Measurements from ENCODE around the gene ERF.

- no peak for TF ChIP-seq CTCF (IDR thresholded peaks at IDR 0.05; ENCODE audit: low read length)
- no peak for TF ChIP-seq EZH2 (IDR thresholded peaks at IDR 0.05; ENCODE audit: borderline replicate concordance, low read length)
Observed at GRCh38 chr19:42279155-42279901, 24.4 kb upstream of the ERF start.
